Astrocyte (in vitro differentiated cells and primary cell): ENCODE results near the gene ZNF670.

Source experiments
- EZH2 ChIP-seq: IDR thresholded peaks from 2 replicates; pipeline ENCODE4 v1.6.1; 2012; ENCODE audit warnings: mild to moderate bottlenecking, low read length, inconsistent platforms; ENCODE audit not compliant: insufficient read depth
- TF ChIP-seq, protein P1 (sequence below): IDR thresholded peaks from 2 replicates; pipeline ENCODE4 v1.5.1; 2011; ENCODE audit warnings: low read depth, mild to moderate bottlenecking, inconsistent platforms, low read length, moderate library complexity; ENCODE audit not compliant: insufficient read depth

DNA sequence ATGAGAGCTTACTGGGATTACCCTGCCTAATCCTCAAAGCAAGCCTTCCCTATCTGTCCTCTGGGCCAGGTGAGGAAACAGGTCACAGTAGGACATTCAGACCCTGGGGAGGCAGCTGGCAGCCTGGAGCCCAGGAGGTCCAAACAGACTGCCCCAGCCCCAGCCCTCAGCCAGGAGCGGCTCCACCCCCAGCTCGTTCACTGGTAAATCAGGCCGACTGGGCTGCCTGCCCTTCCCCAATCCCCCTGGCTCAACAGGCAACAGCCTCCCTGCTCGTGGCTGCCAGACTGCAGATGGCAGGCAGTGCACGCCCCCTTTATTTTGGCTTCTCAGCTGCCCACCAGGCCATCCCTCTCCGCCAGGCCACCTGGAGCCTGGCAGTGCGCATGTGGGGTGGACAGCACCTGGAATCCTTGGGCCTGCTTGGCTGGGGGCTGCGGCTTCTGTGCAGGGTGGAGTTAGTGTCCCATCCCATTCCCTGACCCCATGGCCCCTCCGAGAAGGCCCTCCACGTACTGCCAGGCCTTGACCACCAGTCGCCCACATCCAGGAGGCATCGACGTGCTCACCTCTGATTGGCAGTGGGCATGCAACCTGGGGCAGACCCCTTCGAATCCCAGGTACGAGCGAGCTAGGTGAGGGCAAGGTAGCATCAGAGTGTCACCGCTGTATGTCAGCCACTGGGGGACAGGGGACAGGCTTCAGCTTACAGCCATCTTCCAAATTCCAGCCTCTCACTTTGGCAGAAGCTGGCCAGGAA is 11.2 kb upstream of the ZNF670 start:
- TF ChIP-seq, protein P1, sequence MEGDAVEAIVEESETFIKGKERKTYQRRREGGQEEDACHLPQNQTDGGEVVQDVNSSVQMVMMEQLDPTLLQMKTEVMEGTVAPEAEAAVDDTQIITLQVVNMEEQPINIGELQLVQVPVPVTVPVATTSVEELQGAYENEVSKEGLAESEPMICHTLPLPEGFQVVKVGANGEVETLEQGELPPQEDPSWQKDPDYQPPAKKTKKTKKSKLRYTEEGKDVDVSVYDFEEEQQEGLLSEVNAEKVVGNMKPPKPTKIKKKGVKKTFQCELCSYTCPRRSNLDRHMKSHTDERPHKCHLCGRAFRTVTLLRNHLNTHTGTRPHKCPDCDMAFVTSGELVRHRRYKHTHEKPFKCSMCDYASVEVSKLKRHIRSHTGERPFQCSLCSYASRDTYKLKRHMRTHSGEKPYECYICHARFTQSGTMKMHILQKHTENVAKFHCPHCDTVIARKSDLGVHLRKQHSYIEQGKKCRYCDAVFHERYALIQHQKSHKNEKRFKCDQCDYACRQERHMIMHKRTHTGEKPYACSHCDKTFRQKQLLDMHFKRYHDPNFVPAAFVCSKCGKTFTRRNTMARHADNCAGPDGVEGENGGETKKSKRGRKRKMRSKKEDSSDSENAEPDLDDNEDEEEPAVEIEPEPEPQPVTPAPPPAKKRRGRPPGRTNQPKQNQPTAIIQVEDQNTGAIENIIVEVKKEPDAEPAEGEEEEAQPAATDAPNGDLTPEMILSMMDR, result no peak
- TF ChIP-seq EZH2, result no peak
